Caco-2 (cell line): ENCODE results near the gene NKAIN4. TPM values are rescaled to one million over a fixed set of nuclear protein-coding genes. Genes with fewer than 3 reads are reported as not detected.

Experiments used
- BruUV-seq: library from RNA; stranded (reverse); fragments of 400-500 nt; replicated peaks from 2 replicates; lab custom pipeline; 2021; lab: Mats Ljungman, UMichigan
- CTCF ChIA-PET: fragments of 300-600 bp; sonication (Branson Sonifier 250); formaldehyde crosslinking; loops from one replicate; lab custom pipeline; 2022; ENCODE audit warnings: antibody characterized with exemption; lab: Charles Lee
- POLR2A ChIA-PET: fragments of 300-600 bp; sonication (Branson Sonifier 250); formaldehyde crosslinking; loops from one replicate; lab custom pipeline; 2022; ENCODE audit warnings: antibody characterized with exemption; lab: Charles Lee
- DNase-seq, 2 experiments: peaks; one replicate each; pipeline versions ENCODE4 v3.0.0 to v3.0.0-alpha.2; 2020 to 2022
- H3K27me3 ChIP-seq: replicated peaks from 2 replicates; pipeline ENCODE4 v1.6.0; 2011; ENCODE audit warnings: low read length; ENCODE audit not compliant: control insufficient read depth, insufficient read depth
- H3K36me3 ChIP-seq: 2 replicates; pipeline ENCODE4 v1.5.1; 2011; ENCODE audit warnings: low read length; ENCODE audit not compliant: control insufficient read depth, insufficient read depth
- H3K4me1 ChIP-seq: fragments of 250-450 bp; sonication (Bioruptor Pico); 2 replicates; pipeline ENCODE4 v1.5.1; 2020; ENCODE audit warnings: mild to moderate bottlenecking
- H3K4me3 ChIP-seq: 2 replicates; pipeline ENCODE4 v1.5.1; 2011; ENCODE audit warnings: low read depth, mild to moderate bottlenecking, control low read depth, low read length
- H3K9me3 ChIP-seq: fragments of 250-450 bp; sonication (Bioruptor Pico); 2 replicates; pipeline ENCODE4 v1.5.1; 2020; ENCODE audit warnings: mild to moderate bottlenecking, moderate library complexity
- H3K27ac Mint-ChIP-seq: one replicate; pipeline ENCODE4 v1.8.0; 2022; ENCODE audit warnings: mixed read lengths; ENCODE audit not compliant: unreplicated experiment
- H3K27me3 Mint-ChIP-seq: one replicate; pipeline ENCODE4 v1.8.0; 2022; ENCODE audit warnings: mixed read lengths; ENCODE audit not compliant: insufficient read depth, unreplicated experiment
- H3K36me3 Mint-ChIP-seq: one replicate; pipeline ENCODE4 v1.8.0; 2022; ENCODE audit warnings: mild to moderate bottlenecking, mixed read lengths; ENCODE audit not compliant: insufficient read depth, unreplicated experiment
- H3K4me1 Mint-ChIP-seq: one replicate; pipeline ENCODE4 v1.8.0; 2022; ENCODE audit warnings: low read depth, mixed read lengths; ENCODE audit not compliant: unreplicated experiment
- H3K4me3 Mint-ChIP-seq: one replicate; pipeline ENCODE4 v1.8.0; 2022; ENCODE audit warnings: mild to moderate bottlenecking, moderate library complexity, mixed read lengths; ENCODE audit not compliant: unreplicated experiment
- H3K9me3 Mint-ChIP-seq: one replicate; pipeline ENCODE4 v1.8.0; 2022; ENCODE audit warnings: mixed read lengths; ENCODE audit not compliant: unreplicated experiment
- intact Hi-C: fragments of 100-400 bp; cut with micrococcal nuclease; formaldehyde crosslinking; loops from one replicate; pipeline ENCODE4 v1.10.0; 2022; ENCODE audit not compliant: unreplicated experiment
- total RNA-seq: library from RNA; stranded (reverse); gene quantifications from 2 replicates; pipeline ENCODE4 v1.2.3, GENCODE V29; 2022
- TF ChIP-seq, protein P1 (sequence below), 2 experiments: fragments of 200-600 bp in 1 of 2; IDR thresholded peaks; 1 replicate in 1 of 2; 2 replicates in 1 of 2; pipeline versions ENCODE4 v1.5.1 to v1.8.0; 2011 to 2022; ENCODE audit warnings: antibody characterized with exemption in 1 of 2, control low read depth in 1 of 2, inconsistent platforms in 1 of 2, low read depth in 1 of 2, low read length in 1 of 2, mild to moderate bottlenecking in 1 of 2, moderate library complexity in 1 of 2; ENCODE audit not compliant: insufficient read depth in 1 of 2, severe bottlenecking in 1 of 2, unreplicated experiment in 1 of 2

NKAIN4 gene
- total RNA-seq, 1 experiment from 2014 or later = 2.7 TPM

DNA sequence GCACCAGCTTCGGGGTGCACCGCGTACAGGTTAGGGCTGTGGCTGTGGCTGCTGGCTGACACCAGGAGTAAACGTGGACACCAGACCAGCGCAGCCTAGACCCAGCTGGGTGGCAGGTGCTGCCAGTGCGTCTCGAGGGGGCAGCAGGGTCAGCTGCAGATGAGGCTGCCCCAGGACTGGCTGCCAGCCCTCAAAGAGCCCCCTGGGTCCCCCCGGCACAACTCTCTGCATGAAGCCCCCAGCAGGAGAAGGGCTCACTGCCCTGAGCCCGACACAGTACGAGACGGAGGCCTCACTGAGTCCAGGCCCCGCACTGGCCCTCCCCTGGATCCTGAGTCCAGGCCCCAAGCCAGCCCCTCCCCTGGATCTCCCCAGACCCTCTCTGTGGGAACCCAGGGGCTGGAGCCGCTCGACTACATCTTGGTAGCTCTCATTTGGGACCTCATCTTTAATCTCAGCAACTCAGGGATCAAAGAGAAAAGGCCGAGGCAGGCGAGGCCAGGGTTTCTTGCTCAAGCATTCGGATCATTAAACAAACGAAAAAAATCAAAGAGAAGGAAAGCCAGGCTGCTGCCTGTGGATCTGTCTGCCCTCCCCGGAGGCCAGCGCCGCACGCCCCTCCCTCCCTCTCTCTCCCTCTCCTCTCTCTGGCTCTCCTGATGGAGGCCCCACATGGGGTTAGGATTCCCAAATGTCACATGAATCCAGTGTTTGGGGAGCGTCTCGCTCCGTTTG lies 7.0 kb upstream of the NKAIN4 start:
- H3K27me3 Mint-ChIP-seq = no peaks in the 10 kb centered on the region
- H3K27ac Mint-ChIP-seq = peak overlapping the region; percentile 54
- Histone ChIP-seq H3K4me3 (no peak overlapping the region), H3K9me3 (no peaks in the 10 kb centered on the region), H3K4me1 (peaks cover 59% of the 10 kb centered on the region), H3K27me3 (no peaks in the 10 kb centered on the region), H3K36me3 (no peaks in the 10 kb centered on the region)
- POLR2A ChIA-PET = no interaction called here
- H3K36me3 Mint-ChIP-seq = no peaks in the 10 kb centered on the region
- peaks cover 43% of the 10 kb centered on the region for H3K4me1 Mint-ChIP-seq
- TF ChIP-seq, protein P1, sequence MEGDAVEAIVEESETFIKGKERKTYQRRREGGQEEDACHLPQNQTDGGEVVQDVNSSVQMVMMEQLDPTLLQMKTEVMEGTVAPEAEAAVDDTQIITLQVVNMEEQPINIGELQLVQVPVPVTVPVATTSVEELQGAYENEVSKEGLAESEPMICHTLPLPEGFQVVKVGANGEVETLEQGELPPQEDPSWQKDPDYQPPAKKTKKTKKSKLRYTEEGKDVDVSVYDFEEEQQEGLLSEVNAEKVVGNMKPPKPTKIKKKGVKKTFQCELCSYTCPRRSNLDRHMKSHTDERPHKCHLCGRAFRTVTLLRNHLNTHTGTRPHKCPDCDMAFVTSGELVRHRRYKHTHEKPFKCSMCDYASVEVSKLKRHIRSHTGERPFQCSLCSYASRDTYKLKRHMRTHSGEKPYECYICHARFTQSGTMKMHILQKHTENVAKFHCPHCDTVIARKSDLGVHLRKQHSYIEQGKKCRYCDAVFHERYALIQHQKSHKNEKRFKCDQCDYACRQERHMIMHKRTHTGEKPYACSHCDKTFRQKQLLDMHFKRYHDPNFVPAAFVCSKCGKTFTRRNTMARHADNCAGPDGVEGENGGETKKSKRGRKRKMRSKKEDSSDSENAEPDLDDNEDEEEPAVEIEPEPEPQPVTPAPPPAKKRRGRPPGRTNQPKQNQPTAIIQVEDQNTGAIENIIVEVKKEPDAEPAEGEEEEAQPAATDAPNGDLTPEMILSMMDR (IDR thresholded peaks at IDR 0.05; ENCODE audit: insufficient read depth in 1 of 2, low read depth in 1 of 2, low read length in 1 of 2, severe bottlenecking in 1 of 2, unreplicated experiment in 1 of 2) = no peak
- no TSS peak for BruUV-seq
- peak overlapping the region; percentile 4 for H3K4me3 Mint-ChIP-seq
- intact Hi-C loops = loop anchor here (1.0 kb wide), 1 partner anchor 11 kb away; the partner anchor contains the start of gene ARFGAP1
- DNase-seq = peak; percentile 74 to 78
- H3K9me3 Mint-ChIP-seq = no peaks in the 10 kb centered on the region
- CTCF ChIA-PET = interaction anchor here (0.9 to 3.5 kb wide), 4 partner anchors 15 to 38 kb away, joined by 3 to 14 read pairs (median 3); no protein-coding TSS in a partner anchor

DNA sequence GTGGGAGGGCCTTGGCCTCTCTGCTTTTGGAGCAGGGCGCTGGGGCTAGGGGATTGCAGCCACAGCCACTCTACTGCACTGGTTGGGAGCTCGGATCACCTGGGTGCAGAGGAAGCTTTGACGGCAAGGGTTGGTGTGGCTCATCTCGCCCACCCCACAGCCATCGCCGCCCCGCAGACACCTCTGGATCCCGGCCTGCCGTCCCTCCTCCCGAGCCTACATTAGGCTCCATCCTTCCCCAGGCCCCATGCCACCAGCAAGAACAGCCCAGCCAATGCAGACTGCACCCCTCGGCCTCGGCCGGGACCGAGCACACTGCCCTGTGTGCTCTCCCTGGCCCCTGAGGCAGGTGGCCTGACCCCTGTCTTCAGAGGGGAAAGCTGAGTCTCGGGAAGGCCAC lies 6.3 kb upstream of the NKAIN4 start:
- Mint-ChIP-seq H3K36me3 (no peaks in the 10 kb centered on the region), H3K4me3 (no peak overlapping the region), H3K4me1 (peaks cover 50% of the 10 kb centered on the region), H3K27ac (peak overlapping the region; percentile 8), H3K9me3 (no peaks in the 10 kb centered on the region), H3K27me3 (no peaks in the 10 kb centered on the region)
- peaks cover 66% of the 10 kb centered on the region for H3K4me1 ChIP-seq
- no peaks in the 10 kb centered on the region for H3K9me3 ChIP-seq
- no TSS peak for BruUV-seq
- TF ChIP-seq, protein P1 (IDR thresholded peaks at IDR 0.05; ENCODE audit: insufficient read depth in 1 of 2, low read depth in 1 of 2, low read length in 1 of 2, severe bottlenecking in 1 of 2, unreplicated experiment in 1 of 2) = no peak
- DNase-seq = no peak
- H3K27me3 ChIP-seq = no peaks in the 10 kb centered on the region
- intact Hi-C loops = no loop called here
- no peaks in the 10 kb centered on the region for H3K36me3 ChIP-seq
- ChIA-PET POLR2A (interaction anchor here (1.4 kb wide), 1 partner anchor 12 kb away, joined by 4 read pairs; the partner anchor contains the start of gene ARFGAP1), CTCF (interaction anchor here (1.4 to 3.5 kb wide), 3 partner anchors 15 to 37 kb away, joined by 3 to 14 read pairs (median 3); no protein-coding TSS in a partner anchor)
- no peak overlapping the region for H3K4me3 ChIP-seq

DNA sequence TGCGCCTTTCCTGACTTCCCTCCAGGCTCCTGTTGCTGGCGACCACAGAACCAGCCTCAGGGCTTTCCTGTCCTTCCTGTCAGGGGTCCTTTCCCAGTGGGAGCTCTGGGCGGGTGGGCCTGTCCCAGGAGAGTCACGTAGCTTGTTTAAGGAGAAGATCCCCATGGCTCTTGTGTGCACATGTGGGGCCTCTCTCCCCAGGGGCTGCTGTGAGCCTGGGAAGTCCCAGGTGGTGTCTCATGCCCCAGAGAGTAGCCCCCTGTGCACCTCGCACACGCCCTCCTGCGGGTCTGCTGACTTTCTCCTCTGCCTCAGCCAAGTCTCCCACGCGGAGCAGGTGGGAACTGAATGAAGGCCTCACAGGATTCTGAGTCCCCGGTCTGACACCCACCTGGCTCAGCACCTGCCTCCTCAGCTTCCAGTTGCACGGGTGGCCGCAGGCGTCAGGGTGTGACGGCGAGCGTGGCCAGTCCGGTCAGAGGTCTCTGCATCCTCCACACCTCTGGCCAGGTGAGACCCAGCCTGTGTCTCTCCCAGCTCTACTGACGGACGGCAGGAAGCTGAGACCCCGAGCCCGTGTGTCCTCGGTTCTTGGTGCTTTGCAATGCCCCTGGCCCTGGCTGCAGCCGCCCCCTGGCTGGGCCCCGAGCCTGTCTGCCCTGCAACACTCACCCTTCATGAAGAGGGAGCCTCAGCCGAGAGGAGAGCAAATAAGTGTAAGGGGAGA lies 5.6 kb upstream of the NKAIN4 start:
- Histone ChIP-seq H3K36me3 (no peaks in the 10 kb centered on the region), H3K27me3 (no peaks in the 10 kb centered on the region), H3K4me3 (no peak overlapping the region), H3K9me3 (no peaks in the 10 kb centered on the region), H3K4me1 (peaks cover 72% of the 10 kb centered on the region)
- H3K27ac Mint-ChIP-seq = peak overlapping the region; percentile 8
- no peak for DNase-seq
- intact Hi-C loops = no loop called here
- no peaks in the 10 kb centered on the region for H3K9me3 Mint-ChIP-seq
- no peaks in the 10 kb centered on the region for H3K27me3 Mint-ChIP-seq
- H3K4me1 Mint-ChIP-seq = peaks cover 57% of the 10 kb centered on the region
- no peaks in the 10 kb centered on the region for H3K36me3 Mint-ChIP-seq
- CTCF ChIA-PET = interaction anchor here (0.6 to 3.5 kb wide), 3 partner anchors 25 to 49 kb away, joined by 3 to 14 read pairs (median 3); no protein-coding TSS in a partner anchor
- H3K4me3 Mint-ChIP-seq = no peak overlapping the region
- no TSS peak for BruUV-seq
- TF ChIP-seq, protein P1 (IDR thresholded peaks at IDR 0.05; ENCODE audit: insufficient read depth in 1 of 2, low read depth in 1 of 2, low read length in 1 of 2, severe bottlenecking in 1 of 2, unreplicated experiment in 1 of 2) = no peak
- POLR2A ChIA-PET = interaction anchor here (1.4 kb wide), 1 partner anchor 13 kb away, joined by 4 read pairs; the partner anchor contains the start of gene ARFGAP1
